Measurements from ENCODE around the gene TEX54. TPM values are rescaled to one million over a fixed set of nuclear protein-coding genes. Genes with fewer than 3 reads are reported as not detected.
A peak's percentile ranks its signal among the peaks of the same experiment; 100 is the strongest.

Gene TEX54
- total RNA-seq, 2 experiments from 2014 or later: 1.0 TPM; not detected in 1

DNA sequence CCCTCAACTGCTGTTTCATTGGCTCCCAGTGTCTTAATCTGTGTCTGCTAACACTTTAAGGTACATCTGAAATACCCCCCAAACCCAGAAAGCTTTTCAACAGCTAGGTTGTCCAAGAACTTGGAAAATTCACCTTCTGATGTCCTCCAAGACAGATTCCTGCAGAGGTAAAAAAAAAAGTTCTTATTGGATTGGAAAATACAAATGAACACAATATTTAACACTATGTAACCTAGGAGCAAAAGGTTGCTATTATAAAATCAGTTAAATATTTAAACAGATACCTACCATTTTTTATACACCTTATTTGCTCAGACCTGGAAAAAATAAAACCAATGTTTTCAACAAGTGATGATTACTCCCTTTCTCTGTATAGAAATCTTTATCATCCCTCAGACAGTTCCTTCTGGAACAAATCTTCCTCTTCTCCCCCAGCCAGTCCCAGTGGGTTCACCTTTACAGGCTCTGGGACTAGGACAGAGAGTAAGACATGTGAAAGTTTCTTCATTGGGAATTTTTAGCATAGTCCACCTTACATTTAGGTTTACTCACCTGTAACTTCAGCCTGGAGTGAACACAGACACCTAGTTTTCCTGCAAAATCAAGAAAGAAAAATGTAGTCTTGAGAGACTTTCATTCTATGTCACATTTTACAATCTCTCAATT is 20.0 kb upstream of the TEX54 start:
- H2AFZ ChIP-seq (ENCODE audit: low read length): no peak overlapping the region
- no peak for DNase-seq (ENCODE audit: low spot score)
- H3K79me2 ChIP-seq (ENCODE audit: insufficient read depth, low read depth, low read length): peaks cover 55% of the 10 kb centered on the region
- intact Hi-C loops (cut with micrococcal nuclease; ENCODE audit: unreplicated experiment): no loop called here
- peak overlapping the region; percentile 94 for H3K4me3 ChIP-seq (ENCODE audit: low read depth, low read length, poor library complexity, severe bottlenecking)
- H4K20me1 ChIP-seq (ENCODE audit: insufficient read depth, low read length): peaks cover 45% of the 10 kb centered on the region
- no peaks in the 10 kb centered on the region for H3K9me3 ChIP-seq (ENCODE audit: low read length)
- H3K36me3 ChIP-seq (ENCODE audit: insufficient read depth, low read length): peaks cover 61% of the 10 kb centered on the region
- no TSS peak for BruUV-seq (replicated peaks)
- ChIA-PET CTCF (ENCODE audit: unreplicated experiment) (no interaction called here), POLR2A (interaction anchor here (0.6 to 3.8 kb wide), 4 partner anchors 9 to 80 kb away, joined by 4 to 15 read pairs (median 6); partner anchors contain the start of gene WDR74)
- peak overlapping the region; percentile 99 for H3K4me2 ChIP-seq (ENCODE audit: low read length)
- peak overlapping the region; percentile 92 for H3K27ac ChIP-seq (ENCODE audit: low read depth, low read length, poor library complexity, severe bottlenecking)
- TF ChIP-seq EZH2phosphoT487 (IDR thresholded peaks at IDR 0.05; ENCODE audit: borderline replicate concordance, low read depth, low read length): no peak
- TF ChIP-seq, protein P1, sequence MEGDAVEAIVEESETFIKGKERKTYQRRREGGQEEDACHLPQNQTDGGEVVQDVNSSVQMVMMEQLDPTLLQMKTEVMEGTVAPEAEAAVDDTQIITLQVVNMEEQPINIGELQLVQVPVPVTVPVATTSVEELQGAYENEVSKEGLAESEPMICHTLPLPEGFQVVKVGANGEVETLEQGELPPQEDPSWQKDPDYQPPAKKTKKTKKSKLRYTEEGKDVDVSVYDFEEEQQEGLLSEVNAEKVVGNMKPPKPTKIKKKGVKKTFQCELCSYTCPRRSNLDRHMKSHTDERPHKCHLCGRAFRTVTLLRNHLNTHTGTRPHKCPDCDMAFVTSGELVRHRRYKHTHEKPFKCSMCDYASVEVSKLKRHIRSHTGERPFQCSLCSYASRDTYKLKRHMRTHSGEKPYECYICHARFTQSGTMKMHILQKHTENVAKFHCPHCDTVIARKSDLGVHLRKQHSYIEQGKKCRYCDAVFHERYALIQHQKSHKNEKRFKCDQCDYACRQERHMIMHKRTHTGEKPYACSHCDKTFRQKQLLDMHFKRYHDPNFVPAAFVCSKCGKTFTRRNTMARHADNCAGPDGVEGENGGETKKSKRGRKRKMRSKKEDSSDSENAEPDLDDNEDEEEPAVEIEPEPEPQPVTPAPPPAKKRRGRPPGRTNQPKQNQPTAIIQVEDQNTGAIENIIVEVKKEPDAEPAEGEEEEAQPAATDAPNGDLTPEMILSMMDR (conservative IDR thresholded peaks at IDR 0.05; ENCODE audit: low read length): no peak
- H3K9me2 ChIP-seq (ENCODE audit: insufficient read depth, low read length): no peaks in the 10 kb centered on the region
- peaks cover 30% of the 10 kb centered on the region for H3K4me1 ChIP-seq (ENCODE audit: insufficient read depth, low read length, poor library complexity, severe bottlenecking)

DNA sequence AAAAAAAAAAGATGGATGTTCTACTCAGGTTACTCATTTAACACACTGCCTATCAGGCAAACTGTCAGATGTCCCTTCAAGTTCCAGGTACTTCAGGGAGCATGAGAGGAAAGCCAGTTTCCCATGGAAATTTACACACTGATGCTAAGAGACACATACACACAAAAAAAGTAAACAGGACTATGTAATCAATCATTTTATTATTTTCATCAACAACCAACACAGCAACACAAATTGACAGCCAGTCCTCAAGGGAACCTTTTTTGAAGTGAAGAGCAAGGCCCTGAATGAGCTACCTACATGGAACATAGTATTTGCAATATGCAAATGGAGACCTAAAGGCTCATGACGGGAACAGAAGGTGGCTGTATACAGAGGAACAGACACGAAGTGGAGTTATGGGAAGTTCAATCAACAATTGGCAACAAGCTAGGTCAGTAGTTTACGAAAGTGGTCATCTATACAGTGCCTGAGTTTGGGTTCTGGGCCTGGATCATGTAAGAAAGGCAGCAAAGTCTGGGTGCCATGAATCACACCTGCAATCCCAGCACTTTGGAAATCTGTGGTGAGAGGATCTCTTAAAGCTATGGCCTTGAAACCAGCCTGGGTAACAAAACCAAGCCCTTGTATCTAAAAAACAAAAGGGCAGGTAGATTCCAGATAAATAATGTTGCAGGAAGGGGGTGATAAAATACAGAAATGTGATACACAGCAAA is 19.3 kb upstream of the TEX54 start:
- CTCF ChIA-PET (ENCODE audit: unreplicated experiment): interaction anchor here (0.6 kb wide), 1 partner anchor 1110 kb away, joined by 3 read pairs; no protein-coding TSS in a partner anchor
- H3K4me3 ChIP-seq (ENCODE audit: low read depth, low read length, poor library complexity, severe bottlenecking): peak overlapping the region; percentile 94
- peaks cover 42% of the 10 kb centered on the region for H4K20me1 ChIP-seq (ENCODE audit: insufficient read depth, low read length)
- peak overlapping the region; percentile 99 for H3K4me2 ChIP-seq (ENCODE audit: low read length)
- peak overlapping the region; percentile 92 for H3K27ac ChIP-seq (ENCODE audit: low read depth, low read length, poor library complexity, severe bottlenecking)
- peak; percentile 41 for DNase-seq (ENCODE audit: low spot score)
- peaks cover 30% of the 10 kb centered on the region for H3K4me1 ChIP-seq (ENCODE audit: insufficient read depth, low read length, poor library complexity, severe bottlenecking)
- no peak for TF ChIP-seq EZH2phosphoT487 (IDR thresholded peaks at IDR 0.05; ENCODE audit: borderline replicate concordance, low read depth, low read length)
- TF ChIP-seq, protein P1 (conservative IDR thresholded peaks at IDR 0.05; ENCODE audit: low read length): no peak
- peaks cover 48% of the 10 kb centered on the region for H3K79me2 ChIP-seq (ENCODE audit: insufficient read depth, low read depth, low read length)
- POLR2A ChIA-PET: interaction anchor here (0.6 to 3.8 kb wide), 6 partner anchors 9 to 79 kb away, joined by 3 to 15 read pairs (median 4); partner anchors contain the start of gene WDR74
- peaks cover 55% of the 10 kb centered on the region for H3K36me3 ChIP-seq (ENCODE audit: insufficient read depth, low read length)
- no peaks in the 10 kb centered on the region for H3K9me3 ChIP-seq (ENCODE audit: low read length)
- intact Hi-C loops (cut with micrococcal nuclease; ENCODE audit: unreplicated experiment): no loop called here
- H2AFZ ChIP-seq (ENCODE audit: low read length): no peak overlapping the region
- no peaks in the 10 kb centered on the region for H3K9me2 ChIP-seq (ENCODE audit: insufficient read depth, low read length)
- BruUV-seq (replicated peaks): no TSS peak

Measured in OCI-LY7 (cell line).